A673 (cell line): ENCODE data around the gene OR1N1. TPM values are rescaled to one million over a fixed set of nuclear protein-coding genes. Genes with fewer than 3 reads are reported as not detected.

Experiments
- BruUV-seq: library from RNA; stranded (reverse); fragments of 400-500 nt; replicated peaks from 2 replicates; lab custom pipeline; 2021; lab: Mats Ljungman, UMichigan
- CTCF ChIA-PET: fragments of 300-600 bp; sonication (Branson Sonifier 250); formaldehyde crosslinking; loops from one replicate; lab custom pipeline; 2022; ENCODE audit warnings: antibody characterized with exemption; lab: Charles Lee
- POLR2A ChIA-PET: fragments of 300-600 bp; sonication (Branson Sonifier 250); formaldehyde crosslinking; loops from one replicate; lab custom pipeline; 2022; ENCODE audit warnings: antibody characterized with exemption; ENCODE audit not compliant: low non-redundant PET; lab: Charles Lee
- DNase-seq: peaks from one replicate; pipeline ENCODE4 v3.0.0-alpha.2; 2015; ENCODE audit warnings: low spot score
- H3K27ac ChIP-seq: fragments of 200-600 bp; sonication (generic); 2 replicates; pipeline ENCODE4 v1.5.1; 2016; ENCODE audit warnings: mixed run types, low read depth, mild to moderate bottlenecking, mixed read lengths, antibody characterized with exemption, low read length; ENCODE audit not compliant: poor library complexity, severe bottlenecking
- H3K27me3 ChIP-seq: fragments of 200-600 bp; sonication (generic); replicated peaks from 2 replicates; pipeline ENCODE4 v1.6.1; 2017; ENCODE audit warnings: mixed run types, low read depth, mild to moderate bottlenecking, mixed read lengths, antibody characterized with exemption, low read length; ENCODE audit not compliant: insufficient read depth, poor library complexity
- H3K36me3 ChIP-seq: fragments of 200-600 bp; sonication (generic); 2 replicates; pipeline ENCODE4 v1.6.1; 2016; ENCODE audit warnings: mixed run types, mild to moderate bottlenecking, mixed read lengths, antibody characterized with exemption, low read length; ENCODE audit not compliant: insufficient read depth, poor library complexity, severe bottlenecking
- H3K4me1 ChIP-seq: fragments of 200-600 bp; sonication (generic); 2 replicates; pipeline ENCODE4 v1.6.1; 2017; ENCODE audit warnings: mixed run types, mild to moderate bottlenecking, mixed read lengths, antibody characterized with exemption, low read length; ENCODE audit not compliant: insufficient read depth, poor library complexity, severe bottlenecking
- H3K4me3 ChIP-seq: fragments of 200-600 bp; sonication (generic); 2 replicates; pipeline ENCODE4 v1.5.1; 2016; ENCODE audit warnings: low read depth, mixed run types, mild to moderate bottlenecking, mixed read lengths, low read length; ENCODE audit not compliant: poor library complexity, severe bottlenecking
- H3K9me3 ChIP-seq: fragments of 200-600 bp; sonication (generic); 2 replicates; pipeline ENCODE4 v1.6.1; 2016; ENCODE audit warnings: mixed run types, low read depth, mild to moderate bottlenecking, mixed read lengths, antibody characterized with exemption, low read length; ENCODE audit not compliant: poor library complexity, severe bottlenecking
- CTCF ChIP-seq: fragments of 300-800, 200-600 bp; sonication (generic); conservative IDR thresholded peaks from 2 replicates; pipeline ENCODE4 v1.5.1; 2017; ENCODE audit warnings: low read depth, mild to moderate bottlenecking, antibody characterized with exemption, low read length, moderate library complexity, mixed read lengths
- EZH2 ChIP-seq: fragments of 200-600 bp; sonication (generic); IDR thresholded peaks from 2 replicates; pipeline ENCODE4 v1.6.1; 2017; ENCODE audit warnings: borderline replicate concordance, low read depth, mild to moderate bottlenecking, mixed read lengths, antibody characterized with exemption, low read length; ENCODE audit not compliant: poor library complexity, severe bottlenecking
- intact Hi-C: fragments of 100-400 bp; cut with micrococcal nuclease; formaldehyde crosslinking; loops from one replicate; pipeline ENCODE4 v1.10.0; 2022; ENCODE audit not compliant: unreplicated experiment
- total RNA-seq: library from RNA; stranded (reverse); gene quantifications from 2 replicates; pipeline ENCODE4 v1.2.3, GENCODE V29; 2021

Gene OR1N1
- total RNA-seq, 1 experiment from 2014 or later = not detected

GRCh38 chr9:122477826-122478225 lies 49.3 kb downstream of the OR1N1 start, which contains the start of gene OR1J1:
Gene OR1J1 (minus strand): TSS chr9:122477926. CDS start chr9:122477926, 0 bp downstream.
- no peak for DNase-seq
- H3K4me3 ChIP-seq = no peak within 1 kb of the TSS
- no peaks in the 10 kb centered on the region for H3K36me3 ChIP-seq
- H3K4me1 ChIP-seq = no peaks in the 10 kb centered on the region
- CTCF ChIA-PET = no interaction called here
- H3K27ac ChIP-seq = no peak within 1 kb of the TSS
- H3K27me3 ChIP-seq = peaks cover 40% of the 10 kb centered on the region
- TF ChIP-seq CTCF = no peak
- TF ChIP-seq EZH2 = no peak
- intact Hi-C loops = no loop called here
- POLR2A ChIA-PET = no interaction called here
- no TSS peak for BruUV-seq
- H3K9me3 ChIP-seq = no peaks in the 10 kb centered on the region

- no peak overlapping the region for H3K27ac ChIP-seq
- H3K4me1 ChIP-seq = no peaks in the 10 kb centered on the region
- no TSS peak for BruUV-seq
- H3K36me3 ChIP-seq = no peaks in the 10 kb centered on the region
- TF ChIP-seq CTCF (no peak), EZH2 (no peak)
- peaks cover 40% of the 10 kb centered on the region for H3K27me3 ChIP-seq
- ChIA-PET CTCF (no interaction called here), POLR2A (no interaction called here)
- H3K9me3 ChIP-seq = no peaks in the 10 kb centered on the region
- DNase-seq = no peak
- H3K4me3 ChIP-seq = no peak overlapping the region
- intact Hi-C loops = no loop called here
Observed at GRCh38 chr9:122477346-122477745, 49.7 kb downstream of the OR1N1 start.

Other genes starting within 250 kb of the OR1N1 start
- gene PTGS1, start 156.3 kb downstream of the OR1N1 start, total RNA-seq = not detected in 2 replicates
- gene OR1J1, start 49.4 kb downstream of the OR1N1 start, total RNA-seq = not detected in 2 replicates
- gene OR1J2, start 16.5 kb downstream of the OR1N1 start, total RNA-seq = not detected in 2 replicates
- gene OR1J4, start 8.2 kb downstream of the OR1N1 start, total RNA-seq = not detected in 2 replicates
- gene OR1N2, start 25.8 kb upstream of the OR1N1 start, total RNA-seq = not detected in 2 replicates
- gene OR1L8, start 56.1 kb upstream of the OR1N1 start, total RNA-seq = not detected in 2 replicates
- not detected in 2 replicates for gene OR1Q1, start 87.4 kb upstream of the OR1N1 start, total RNA-seq
- not detected in 2 replicates for gene OR1B1, start 130.3 kb upstream of the OR1N1 start, total RNA-seq
- not detected in 2 replicates for gene OR1L1, start 134.4 kb upstream of the OR1N1 start, total RNA-seq
- not detected in 2 replicates for gene OR1L3, start 147.8 kb upstream of the OR1N1 start, total RNA-seq
- not detected in 2 replicates for gene OR1L4, start 196.7 kb upstream of the OR1N1 start, total RNA-seq
- gene OR1L6, start 215.0 kb upstream of the OR1N1 start, total RNA-seq = not detected in 2 replicates